ENCODE results near the gene MAP1B. TPM values are rescaled to one million over a fixed set of nuclear protein-coding genes. Genes with fewer than 3 reads are reported as not detected.

The MAP1B gene
- total and polyA plus RNA-seq, 10 of the 15 experiments (the other 5 are each of a cell fraction or from before 2014, with no cell fraction given) = 0.02 to 0.81 (median 0.06) TPM; not detected in 1

DNA sequence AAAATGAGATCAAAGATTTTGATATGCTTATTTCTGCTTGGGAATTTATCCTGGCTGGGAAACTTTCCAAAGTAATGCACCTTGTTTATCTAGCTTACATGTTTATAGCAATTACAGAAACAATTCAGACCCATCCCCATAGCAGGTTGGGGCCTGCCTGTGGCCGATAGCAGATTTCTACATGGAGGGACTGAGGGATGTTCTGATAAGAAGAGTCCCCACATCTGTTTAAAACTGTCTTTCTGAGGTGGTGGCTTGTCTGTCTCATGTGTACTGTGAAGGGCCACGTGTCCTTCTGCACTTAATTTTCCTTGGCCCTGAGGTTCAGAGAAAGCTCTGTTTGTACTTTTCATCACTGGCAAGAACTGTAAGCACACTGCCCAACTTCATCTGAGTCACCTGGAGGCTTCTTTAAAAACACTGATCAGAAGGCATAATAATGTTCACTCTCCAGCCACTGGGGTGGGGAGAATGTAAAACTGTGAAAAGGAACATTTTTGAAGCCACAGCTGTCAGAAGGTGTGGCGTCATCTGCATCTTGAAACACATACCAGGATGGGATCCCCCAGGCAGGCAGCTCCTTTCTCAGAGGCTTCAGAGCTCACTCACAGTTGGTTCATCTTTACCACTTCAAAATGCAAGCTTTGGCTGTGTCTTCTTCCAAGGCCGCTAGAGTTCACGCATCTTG, 80.3 kb downstream of the MAP1B start:
- 78% methylated on average over 5 of the region's 5 CpGs for WGBS (ENCODE audit: insufficient coverage, insufficient replicate concordance, low lambda C conversion rate, missing lambda C conversion rate)
- Histone ChIP-seq H3K36me3 (ENCODE audit: control insufficient read depth in 2 of 2, insufficient read depth in 2 of 2, low read length in 1 of 2) (no peaks in the 10 kb centered on the region), H3K4me3 (no peak overlapping the region), H3K9me3 (replicated peaks; ENCODE audit: control insufficient read depth, insufficient read depth, low read length) (no peaks in the 10 kb centered on the region; the same call in 2 of the 3 replicates), H3K4me2 (ENCODE audit: control insufficient read depth, insufficient read depth) (no peak overlapping the region), H4K20me1 (ENCODE audit: control insufficient read depth, insufficient read depth) (no peaks in the 10 kb centered on the region), H3K27ac (ENCODE audit: control insufficient read depth, insufficient read depth) (no peak overlapping the region), H3K9ac (ENCODE audit: control insufficient read depth, insufficient read depth, low read length) (no peak overlapping the region), H3K27me3 (replicated peaks in 1 of 2; ENCODE audit: control insufficient read depth in 2 of 2, insufficient read depth in 2 of 2, low read length in 1 of 2) (peaks cover 2 to 7% of the 10 kb centered on the region in 2 experiments; a peak in 2 of 4 replicates), H3K79me2 (ENCODE audit: control insufficient read depth, insufficient read depth, low read length) (no peaks in the 10 kb centered on the region), H2AFZ (ENCODE audit: control insufficient read depth, low read depth, low read length) (no peak overlapping the region), H3K4me1 (ENCODE audit: control insufficient read depth, insufficient read depth, low read length) (no peaks in the 10 kb centered on the region)
- SMC1A ChIA-PET (ENCODE audit: uncharacterized antibody, unreplicated experiment) = interaction anchor here (0.6 to 1.0 kb wide), 3 partner anchors 8 to 133 kb away, joined by 3 read pairs; no protein-coding TSS in a partner anchor
- intact Hi-C loops (cut with micrococcal nuclease; ENCODE audit: unreplicated experiment) = no loop called here
- ATAC-seq (no peak; the same call in 2 of the 3 replicates), FAIRE-seq (no peak), DNase-seq (ENCODE audit: low read depth, low spot score) (no peak)
- POLR2A ChIA-PET = no interaction called here
- CTCF ChIA-PET = interaction anchor here (1.2 kb wide), 1 partner anchor 10 kb away, joined by 4 read pairs; no protein-coding TSS in a partner anchor
- RAD21 ChIA-PET (ENCODE audit: unreplicated experiment) = no interaction called here
- BruUV-seq (replicated peaks) = no TSS peak
- in situ Hi-C loops (cut with MboI) = no loop called here
- TF ChIP-seq ZBTB4 (CRISPR knock-in tag; IDR thresholded peaks at IDR 0.05) = no peak
- TF ChIP-seq NRF1 (conservative IDR thresholded peaks at IDR 0.05; ENCODE audit: low read depth, low read length) = no peak
- TF ChIP-seq CREM (IDR thresholded peaks at IDR 0.05; ENCODE audit: low read depth) = no peak
- no peak for TF ChIP-seq KDM1A (IDR thresholded peaks at IDR 0.05; ENCODE audit: borderline replicate concordance)
- TF ChIP-seq, protein P1, sequence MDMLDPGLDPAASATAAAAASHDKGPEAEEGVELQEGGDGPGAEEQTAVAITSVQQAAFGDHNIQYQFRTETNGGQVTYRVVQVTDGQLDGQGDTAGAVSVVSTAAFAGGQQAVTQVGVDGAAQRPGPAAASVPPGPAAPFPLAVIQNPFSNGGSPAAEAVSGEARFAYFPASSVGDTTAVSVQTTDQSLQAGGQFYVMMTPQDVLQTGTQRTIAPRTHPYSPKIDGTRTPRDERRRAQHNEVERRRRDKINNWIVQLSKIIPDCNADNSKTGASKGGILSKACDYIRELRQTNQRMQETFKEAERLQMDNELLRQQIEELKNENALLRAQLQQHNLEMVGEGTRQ (IDR thresholded peaks at IDR 0.05; ENCODE audit: borderline replicate concordance, low read depth, low read length) = no peak
- TF ChIP-seq NFIC (IDR thresholded peaks at IDR 0.05; ENCODE audit: low read depth, low read length) = no peak
- TF ChIP-seq, protein P2, sequence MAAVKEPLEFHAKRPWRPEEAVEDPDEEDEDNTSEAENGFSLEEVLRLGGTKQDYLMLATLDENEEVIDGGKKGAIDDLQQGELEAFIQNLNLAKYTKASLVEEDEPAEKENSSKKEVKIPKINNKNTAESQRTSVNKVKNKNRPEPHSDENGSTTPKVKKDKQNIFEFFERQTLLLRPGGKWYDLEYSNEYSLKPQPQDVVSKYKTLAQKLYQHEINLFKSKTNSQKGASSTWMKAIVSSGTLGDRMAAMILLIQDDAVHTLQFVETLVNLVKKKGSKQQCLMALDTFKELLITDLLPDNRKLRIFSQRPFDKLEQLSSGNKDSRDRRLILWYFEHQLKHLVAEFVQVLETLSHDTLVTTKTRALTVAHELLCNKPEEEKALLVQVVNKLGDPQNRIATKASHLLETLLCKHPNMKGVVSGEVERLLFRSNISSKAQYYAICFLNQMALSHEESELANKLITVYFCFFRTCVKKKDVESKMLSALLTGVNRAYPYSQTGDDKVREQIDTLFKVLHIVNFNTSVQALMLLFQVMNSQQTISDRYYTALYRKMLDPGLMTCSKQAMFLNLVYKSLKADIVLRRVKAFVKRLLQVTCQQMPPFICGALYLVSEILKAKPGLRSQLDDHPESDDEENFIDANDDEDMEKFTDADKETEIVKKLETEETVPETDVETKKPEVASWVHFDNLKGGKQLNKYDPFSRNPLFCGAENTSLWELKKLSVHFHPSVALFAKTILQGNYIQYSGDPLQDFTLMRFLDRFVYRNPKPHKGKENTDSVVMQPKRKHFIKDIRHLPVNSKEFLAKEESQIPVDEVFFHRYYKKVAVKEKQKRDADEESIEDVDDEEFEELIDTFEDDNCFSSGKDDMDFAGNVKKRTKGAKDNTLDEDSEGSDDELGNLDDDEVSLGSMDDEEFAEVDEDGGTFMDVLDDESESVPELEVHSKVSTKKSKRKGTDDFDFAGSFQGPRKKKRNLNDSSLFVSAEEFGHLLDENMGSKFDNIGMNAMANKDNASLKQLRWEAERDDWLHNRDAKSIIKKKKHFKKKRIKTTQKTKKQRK (IDR thresholded peaks at IDR 0.05; ENCODE audit: low read depth, low read length) = no peak

All from GM12878 (cell line).